Suprapubic skin (tissue), 3 donors: Measurements from ENCODE around the gene NR6A1.

Source experiments
- CTCF ChIP-seq, 2 donors: fragments of 200-600 bp in 1 of 2; fragments of 450-650 bp in 1 of 2; sonication (generic) in 1 of 2; IDR thresholded peaks; one replicate each; pipeline ENCODE4 v1.5.1; 2016 to 2019; ENCODE audit warnings: antibody characterized with exemption in 2 of 2, mild to moderate bottlenecking in 1 of 2, moderate library complexity in 1 of 2
- POLR2A ChIP-seq, 2 donors: fragments of 450-650 bp; IDR thresholded peaks; one replicate each; pipeline ENCODE4 v1.6.1; 2017; ENCODE audit warnings: antibody characterized with exemption in 2 of 2, mild to moderate bottlenecking in 2 of 2, moderate library complexity in 2 of 2

DNA sequence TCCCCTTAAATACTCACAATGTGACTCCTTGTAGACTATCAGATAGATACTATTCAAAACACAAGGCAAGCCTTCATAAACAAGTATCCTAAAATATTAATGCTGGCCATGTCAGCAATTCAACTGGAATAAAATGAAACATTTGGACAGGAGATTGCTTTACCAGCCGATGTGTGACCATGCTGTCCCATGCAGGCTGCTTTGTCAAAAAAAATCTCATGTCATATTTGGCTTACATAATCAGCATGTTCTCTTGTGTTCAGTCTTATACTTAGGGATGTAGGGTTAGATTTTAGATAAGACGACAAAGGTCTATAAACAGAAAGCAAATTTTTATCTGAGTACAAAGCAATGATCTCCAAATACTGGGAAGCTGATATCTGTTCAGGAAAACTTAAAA lies 108.5 kb downstream of the NR6A1 start:
- TF ChIP-seq CTCF (IDR thresholded peaks at IDR 0.05) (no peak), POLR2A (IDR thresholded peaks at IDR 0.05) (no peak)
